Cerebellar nuclear complex (tissue), 1 donor: ENCODE results near the gene SLC7A1.

Experiments
- DNase-seq, 2 experiments: peaks; one replicate each; lab custom pipeline; 2025; lab: John Stamatoyannopoulos, UW

SLC7A1 gene

GRCh38 chr13:29530901-29531300 is 64.6 kb downstream of the SLC7A1 start:
- DNase-seq = no peak

- DNase-seq = no peak
These were observed 65.7 kb downstream of the SLC7A1 start for GRCh38 chr13:29529754-29530153.

DNA sequence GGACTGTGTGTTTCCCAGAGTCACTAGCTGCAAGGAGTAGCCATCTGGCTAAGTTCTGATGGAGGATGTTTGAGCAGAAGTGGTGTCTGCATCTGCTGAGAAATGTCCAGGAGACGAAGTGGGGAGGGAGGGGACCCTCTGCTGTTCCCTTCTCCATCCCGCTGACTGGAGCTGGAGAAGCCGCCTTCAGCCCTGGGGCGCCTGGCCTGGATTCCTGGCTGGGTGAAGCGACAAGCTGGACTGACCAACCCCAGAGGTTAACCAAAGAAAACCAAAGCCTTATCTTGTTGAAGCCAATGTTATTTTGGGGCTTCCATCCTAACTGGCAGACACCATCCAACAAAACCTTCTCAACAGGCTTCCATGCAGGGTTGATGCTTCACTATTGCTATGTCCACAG is 67.6 kb downstream of the SLC7A1 start:
- no peak for DNase-seq

DNA sequence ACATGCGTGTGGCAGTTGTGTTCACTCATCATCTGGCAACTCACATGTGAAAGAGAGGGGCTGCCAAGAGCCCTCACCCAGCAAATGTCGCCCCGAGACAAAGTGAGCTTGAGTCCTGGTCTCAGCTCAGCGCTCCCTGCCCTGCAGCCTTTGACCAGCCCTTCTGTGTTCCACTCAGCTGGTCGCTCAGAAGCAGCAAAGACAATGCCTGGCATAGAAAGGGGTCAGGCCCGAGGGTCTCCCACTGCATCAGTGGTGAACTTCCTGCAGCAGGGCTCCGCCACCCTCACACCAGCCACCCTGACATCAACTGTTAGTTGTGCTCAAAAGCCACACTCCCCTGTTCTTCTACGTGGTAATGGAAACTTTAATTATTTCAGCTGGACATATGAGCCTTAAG is 68.0 kb downstream of the SLC7A1 start:
- no peak for DNase-seq

DNA sequence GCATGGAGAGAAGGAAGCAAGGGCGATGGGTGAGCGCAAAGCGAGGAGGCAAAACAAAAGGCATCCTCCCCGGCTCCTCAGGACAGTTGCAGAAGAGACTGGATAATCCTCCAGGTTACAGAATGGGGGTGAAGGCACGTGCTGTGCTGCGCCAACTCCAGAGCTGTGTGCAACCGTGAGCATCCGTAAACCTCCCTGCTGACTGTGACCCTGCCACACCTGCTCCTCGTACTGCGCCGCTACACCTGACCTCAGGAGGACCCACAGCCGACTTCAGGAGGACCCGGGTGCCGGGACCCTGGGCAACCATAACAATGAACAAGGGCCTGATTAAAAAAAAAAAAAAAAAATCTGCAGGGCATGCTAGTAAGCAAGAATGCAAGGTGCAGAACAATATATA is 68.7 kb downstream of the SLC7A1 start:
- DNase-seq = no peak

GRCh38 chr13:29525757-29526156 is 69.7 kb downstream of the SLC7A1 start:
- DNase-seq = no peak

DNA sequence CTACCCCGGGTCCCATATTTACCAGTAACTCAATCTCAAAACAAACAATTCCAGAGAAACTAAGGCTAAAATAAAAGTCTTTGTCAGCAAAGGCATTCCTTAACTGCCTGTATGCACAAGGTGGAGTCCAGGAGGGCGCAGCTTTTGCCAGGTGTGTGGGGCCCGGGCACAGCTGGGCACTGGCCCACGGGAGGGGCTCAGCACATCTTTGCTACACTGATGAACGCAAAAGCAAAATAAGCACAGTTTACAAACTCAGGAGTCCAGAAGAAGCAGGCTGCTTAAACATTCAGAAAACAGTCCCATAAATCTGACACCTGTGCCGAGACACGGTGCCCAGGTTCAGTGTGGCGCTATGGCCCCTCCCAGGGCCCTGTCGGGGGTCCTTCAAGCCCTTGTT is 70.8 kb downstream of the SLC7A1 start:
- no peak for DNase-seq

GRCh38 chr13:29524176-29524575 is 71.3 kb downstream of the SLC7A1 start:
- no peak for DNase-seq

GRCh38 chr13:29523199-29523961 is 72.1 kb downstream of the SLC7A1 start:
- no peak for DNase-seq

DNA sequence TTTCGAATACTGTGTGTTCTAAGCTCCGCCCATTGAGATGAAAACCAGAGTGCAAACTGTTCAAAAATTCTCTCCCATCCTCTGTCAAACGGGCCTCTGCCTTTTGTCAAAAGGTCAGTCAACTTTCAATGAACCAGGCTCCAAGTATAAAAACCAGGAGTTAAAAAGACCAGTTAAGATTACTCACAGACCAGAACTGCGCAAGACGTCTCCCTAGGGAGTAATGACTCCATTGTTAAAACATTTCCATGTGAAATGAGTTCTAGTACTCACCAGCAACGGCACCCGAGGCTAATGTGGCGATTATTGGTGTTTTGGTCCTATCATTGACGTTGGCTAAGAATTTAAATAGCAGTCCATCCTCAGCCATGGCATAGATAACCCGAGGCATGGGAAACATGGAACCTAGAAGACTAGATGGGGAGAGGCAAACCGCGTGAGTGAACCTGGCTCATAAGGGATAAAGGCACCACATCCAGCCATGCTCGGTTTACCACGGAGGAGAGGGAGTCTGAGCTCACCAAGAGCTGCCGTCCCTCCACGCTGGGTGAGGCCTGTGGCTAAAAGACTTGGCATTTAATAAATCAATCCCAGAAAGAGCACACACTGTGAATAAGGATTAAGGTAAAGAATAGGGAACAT is 73.3 kb downstream of the SLC7A1 start:
- DNase-seq = no peak

- DNase-seq = no peak
These were observed 74.2 kb downstream of the SLC7A1 start for GRCh38 chr13:29521336-29521735.

GRCh38 chr13:29520671-29521070 is 74.8 kb downstream of the SLC7A1 start:
- DNase-seq = no peak

GRCh38 chr13:29519921-29520320 is 75.6 kb downstream of the SLC7A1 start:
- no peak for DNase-seq

DNA sequence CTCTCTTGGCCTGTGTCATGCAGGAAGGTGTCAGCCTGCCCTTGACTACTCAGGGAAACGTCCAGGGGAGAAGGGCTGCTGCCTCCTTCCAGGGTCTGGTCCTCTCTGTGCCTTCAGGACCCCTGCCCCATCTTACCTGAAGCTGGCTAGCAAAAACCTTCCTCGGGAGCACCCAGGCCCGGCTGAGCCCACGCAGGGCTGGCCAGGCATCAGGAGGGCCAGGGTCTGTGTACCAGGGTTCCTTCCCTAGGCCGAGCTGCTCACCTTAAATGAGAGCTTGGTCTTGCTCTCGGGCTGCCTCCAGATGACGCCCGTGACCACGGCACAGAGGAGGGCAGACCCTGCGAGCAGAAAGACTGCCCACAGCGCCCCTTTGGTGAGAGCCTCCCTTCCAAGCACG is 78.6 kb downstream of the SLC7A1 start:
- no peak for DNase-seq

DNA sequence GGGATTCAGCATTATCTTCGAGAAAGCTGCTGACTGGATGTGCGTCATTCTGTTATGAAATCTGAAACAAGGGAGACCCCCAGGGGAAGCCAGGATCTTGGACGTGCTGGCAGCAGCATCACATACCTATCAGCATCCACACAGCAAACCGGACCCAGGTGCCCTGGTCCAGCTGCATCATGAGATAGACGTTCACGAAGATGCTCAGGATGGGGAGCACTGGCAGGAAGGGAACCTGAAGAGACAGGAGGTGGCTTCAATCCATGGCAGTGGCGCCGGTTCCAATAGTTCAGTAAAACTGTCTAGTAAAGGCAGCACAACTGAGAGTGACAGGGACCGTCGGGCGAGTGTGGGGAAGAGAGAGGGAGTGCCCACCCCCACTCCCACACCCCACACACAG is 79.5 kb downstream of the SLC7A1 start:
- no peak for DNase-seq

GRCh38 chr13:29515372-29515771 is 80.1 kb downstream of the SLC7A1 start:
- no peak for DNase-seq

GRCh38 chr13:29514720-29515310 is 80.7 kb downstream of the SLC7A1 start:
- no peak for DNase-seq

DNA sequence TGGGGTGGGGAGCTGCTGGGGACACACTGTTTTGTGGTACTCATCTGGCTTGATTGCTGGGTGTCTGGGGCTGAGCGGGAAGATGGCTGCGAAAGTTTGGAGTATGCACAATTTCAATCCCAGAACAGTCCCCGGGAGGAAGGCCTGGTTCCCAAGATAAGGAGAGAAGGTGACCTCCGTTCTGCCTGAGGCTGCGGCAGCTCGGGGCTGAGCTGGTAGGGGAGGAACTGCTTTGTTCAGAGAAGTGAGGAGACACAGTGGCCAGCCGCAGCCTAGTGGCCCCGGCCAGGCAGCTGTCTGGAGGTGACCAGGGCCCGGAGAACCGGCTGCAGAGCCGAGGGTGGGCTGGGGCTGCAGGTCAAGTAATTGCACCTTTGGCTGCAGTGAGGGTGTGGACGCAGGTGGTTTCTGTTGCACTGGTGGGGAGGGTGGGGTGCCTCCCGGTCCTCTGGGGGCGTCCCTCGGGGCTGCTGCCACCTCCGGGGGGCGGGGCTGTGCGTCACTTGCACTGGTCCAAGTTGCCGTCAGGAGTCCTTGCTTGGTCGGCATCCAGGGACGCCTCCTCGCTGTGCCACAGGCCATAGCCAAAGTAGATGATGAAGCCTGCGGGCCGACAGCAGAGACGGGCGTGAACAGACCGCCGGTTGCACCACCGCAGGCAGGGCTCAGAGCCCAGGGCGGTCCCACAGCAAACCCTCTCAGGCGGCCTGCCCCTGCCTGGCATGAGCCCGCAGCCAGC is 81.3 kb downstream of the SLC7A1 start:
- no peak for DNase-seq

DNA sequence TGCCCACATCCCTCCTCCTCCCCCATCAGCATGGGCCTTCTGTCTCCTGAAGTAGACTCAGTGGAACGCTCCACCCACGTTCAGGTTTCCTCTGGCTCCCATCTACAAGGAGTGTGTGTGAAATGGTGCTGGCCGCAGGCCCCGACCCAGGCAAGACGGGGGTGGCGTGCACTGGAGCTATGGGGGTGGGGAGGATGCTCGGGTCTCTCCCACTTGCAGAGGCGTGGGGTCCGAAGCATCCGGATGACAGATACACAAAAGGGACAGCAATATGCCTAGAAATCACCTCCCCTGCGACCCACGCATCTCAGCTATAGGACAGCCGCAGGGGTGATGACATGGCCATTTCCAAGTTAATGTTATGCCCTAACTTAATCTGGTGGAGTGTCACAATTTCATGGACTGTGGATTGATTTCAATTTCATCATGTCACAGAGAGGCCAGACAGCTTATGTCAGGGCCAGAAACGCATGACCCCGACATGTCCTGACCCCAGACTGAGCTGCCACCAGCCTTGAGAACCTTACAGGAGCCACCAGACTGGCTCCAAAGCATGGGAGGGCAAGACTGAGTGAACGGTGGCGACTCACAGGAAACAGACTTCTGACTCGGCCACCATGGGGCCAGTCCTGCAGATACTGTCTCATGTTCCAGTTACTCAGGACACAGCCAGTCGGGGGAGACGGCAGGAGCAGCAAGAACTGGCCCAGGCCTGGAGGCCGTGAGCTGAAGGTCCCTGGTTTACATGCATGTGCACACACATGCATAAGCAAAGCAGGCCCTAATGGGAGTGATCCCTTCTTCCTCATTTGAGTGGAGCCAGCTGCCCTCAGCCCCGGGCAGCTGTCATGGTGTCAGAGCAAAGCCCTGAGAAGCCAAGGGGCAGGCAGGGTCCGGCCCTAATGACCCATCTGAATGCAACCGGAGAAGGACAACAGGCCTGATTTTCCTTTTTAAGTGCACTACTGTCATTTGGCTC is 82.2 kb downstream of the SLC7A1 start:
- no peak for DNase-seq

DNA sequence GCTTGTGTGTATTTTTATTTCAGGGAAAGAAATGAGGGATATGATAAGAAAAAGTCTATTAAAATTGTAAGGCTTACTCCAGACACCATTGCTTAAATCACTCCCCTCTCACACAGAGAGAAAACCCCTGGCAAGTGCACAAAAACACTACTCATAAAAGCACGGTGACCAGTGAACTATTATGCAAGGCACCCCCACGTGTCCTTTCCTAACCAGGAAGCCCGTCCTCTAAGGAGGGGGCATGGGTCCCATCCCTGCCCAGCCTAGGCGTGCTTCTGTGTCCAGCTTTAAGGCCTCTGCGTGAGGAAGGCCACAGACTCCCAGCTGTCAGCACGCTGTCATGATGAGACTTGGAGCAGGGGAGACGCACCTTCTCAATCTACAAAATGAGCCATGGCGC is 83.5 kb downstream of the SLC7A1 start:
- DNase-seq = no peak

GRCh38 chr13:29511106-29511796 is 84.2 kb downstream of the SLC7A1 start:
- DNase-seq = no peak
